HEK293T (cell line): ENCODE results near the gene CELF6.

Source experiments
- CTCF ChIA-PET: fragments of 350-600 bp; formaldehyde crosslinking; extraction: SDS; loops from one replicate; lab custom pipeline; 2021; ENCODE audit warnings: antibody characterized with exemption, inconsistent platforms; lab: Yijun Ruan, JAX
- POLR2A ChIA-PET: fragments of 350-600 bp; formaldehyde crosslinking; extraction: SDS; loops from one replicate; lab custom pipeline; 2020; ENCODE audit warnings: antibody characterized with exemption, inconsistent platforms; lab: Yijun Ruan, JAX
- DNase-seq: peaks from one replicate; pipeline ENCODE4 v3.0.0; 2012; ENCODE audit warnings: mixed read lengths; ENCODE audit errors: extremely low spot score
- ARNT ChIP-seq: fragments of 450-650 bp; IDR thresholded peaks from 2 replicates; pipeline ENCODE4 v1.6.1; 2017; ENCODE audit warnings: mild to moderate bottlenecking
- BHLHE40 ChIP-seq: fragments of 450-650 bp; IDR thresholded peaks from 2 replicates; pipeline ENCODE4 v1.6.1; 2016; ENCODE audit warnings: mild to moderate bottlenecking, moderate library complexity, borderline replicate concordance
- CTBP1 ChIP-seq: fragments of 450-650 bp; IDR thresholded peaks from 2 replicates; pipeline ENCODE4 v1.6.1; 2016; ENCODE audit warnings: borderline replicate concordance
- ELF4 ChIP-seq: fragments of 450-650 bp; IDR thresholded peaks from 2 replicates; pipeline ENCODE4 v1.6.1; 2017; ENCODE audit warnings: antibody characterized with exemption
- FOXK2 ChIP-seq: fragments of 450-650 bp; IDR thresholded peaks from 2 replicates; pipeline ENCODE4 v1.6.1; 2016; ENCODE audit warnings: mild to moderate bottlenecking
- FOXM1 ChIP-seq: fragments of 450-650 bp; IDR thresholded peaks from 2 replicates; pipeline ENCODE4 v1.6.1; 2017; ENCODE audit warnings: mild to moderate bottlenecking, borderline replicate concordance
- HDGF ChIP-seq: fragments of 450-650 bp; IDR thresholded peaks from 2 replicates; pipeline ENCODE4 v1.6.1; 2017; ENCODE audit warnings: antibody characterized with exemption, borderline replicate concordance
- L3MBTL2 ChIP-seq: fragments of 450-650 bp; conservative IDR thresholded peaks from 2 replicates; pipeline ENCODE4 v1.6.1; 2016; ENCODE audit warnings: mild to moderate bottlenecking
- LEF1 ChIP-seq: fragments of 450-650 bp; IDR thresholded peaks from 2 replicates; pipeline ENCODE4 v1.6.1; 2017; ENCODE audit warnings: mild to moderate bottlenecking, borderline replicate concordance
- NFRKB ChIP-seq: fragments of 450-650 bp; IDR thresholded peaks from 2 replicates; pipeline ENCODE4 v1.6.1; 2016; ENCODE audit warnings: mild to moderate bottlenecking, moderate library complexity
- SP1 ChIP-seq: fragments of 450-650 bp; IDR thresholded peaks from 2 replicates; pipeline ENCODE4 v1.6.1; 2017
- SUZ12 ChIP-seq: fragments of 450-650 bp; IDR thresholded peaks from 2 replicates; pipeline ENCODE4 v1.6.1; 2016; ENCODE audit warnings: mild to moderate bottlenecking
- TARDBP ChIP-seq: fragments of 450-650 bp; IDR thresholded peaks from 2 replicates; pipeline ENCODE4 v1.6.1; 2016
- ZNF384 ChIP-seq: fragments of 450-650 bp; IDR thresholded peaks from 2 replicates; pipeline ENCODE4 v1.6.1; 2016
- TF ChIP-seq, protein P1 (sequence below): fragments of 450-650 bp; IDR thresholded peaks from 2 replicates; pipeline ENCODE4 v1.6.1; 2016

CELF6 gene

GRCh38 chr15:72331021-72331420 lies 11.1 kb upstream of the CELF6 start:
- DNase-seq = no peak
- CTCF ChIA-PET = no interaction called here
- POLR2A ChIA-PET = interaction anchor here (1.4 kb wide), 1 partner anchor 44 kb away, joined by 4 read pairs; the partner anchor contains the start of gene HEXA
- TF ChIP-seq ARNT = no peak

DNA sequence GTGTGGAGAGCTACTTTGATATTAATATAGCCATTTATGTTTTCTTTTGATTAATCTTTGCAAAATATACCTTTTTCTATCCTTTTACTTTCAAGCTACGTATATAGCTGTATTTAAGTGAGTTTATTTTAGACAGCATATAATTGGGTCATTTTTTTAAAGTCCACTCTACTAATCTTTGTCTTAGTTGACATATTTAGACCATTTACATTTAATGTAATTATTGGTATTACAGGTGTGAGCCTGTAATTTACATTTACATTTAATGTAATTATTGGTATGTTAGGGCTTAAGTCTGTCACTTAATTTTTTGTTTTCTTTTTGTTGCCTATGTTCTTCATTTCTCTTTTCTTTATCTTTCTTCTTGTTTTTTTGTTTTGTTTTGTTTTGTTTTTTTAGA lies 3.8 kb upstream of the CELF6 start:
- ChIA-PET CTCF (interaction anchor here (0.7 kb wide), 1 partner anchor 430 kb away, joined by 3 read pairs; no protein-coding TSS in a partner anchor), POLR2A (no interaction called here)
- DNase-seq = no peak
- TF ChIP-seq ZNF384 (peak; percentile 31; the same call in 1 of the 2 replicates), ELF4 (no peak), FOXM1 (no peak), ARNT (no peak), FOXK2 (no peak), SUZ12 (no peak)

DNA sequence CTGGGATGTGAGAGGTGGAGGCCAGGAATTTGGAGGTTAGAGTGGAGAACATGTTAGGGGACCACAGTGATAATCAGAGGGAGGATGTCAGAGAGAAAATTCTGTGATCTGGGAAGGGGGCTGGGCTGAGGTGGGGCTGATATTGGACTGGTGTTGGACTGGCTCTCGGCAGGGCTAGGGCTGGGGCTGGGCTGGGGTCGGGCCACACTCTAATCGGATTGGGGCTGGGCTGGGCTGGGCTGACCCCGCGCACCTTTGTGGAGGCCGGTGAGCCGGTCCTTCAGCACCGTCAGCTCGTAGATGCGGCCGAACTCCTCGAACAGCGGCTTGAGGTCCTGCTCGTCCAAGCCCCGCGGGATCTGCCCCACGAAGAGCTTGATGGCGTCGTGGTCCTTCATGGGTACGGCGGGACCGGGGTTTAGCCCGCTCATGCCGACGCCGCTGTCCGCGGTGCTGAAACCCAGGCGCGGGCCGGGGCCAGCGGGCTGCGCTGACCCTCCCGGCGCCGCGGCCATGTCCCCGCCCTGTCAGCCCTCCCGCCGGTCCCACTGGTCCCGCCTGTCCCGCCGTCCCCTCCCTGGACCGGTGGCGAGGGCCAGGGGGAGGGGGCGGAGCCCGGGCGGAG lies 485 bp downstream of the CELF6 start:
- POLR2A ChIA-PET = interaction anchor here (0.6 to 1.1 kb wide), 2 partner anchors 56 to 154 kb away, joined by 3 read pairs; partner anchors contain the start of gene HEXA
- CTCF ChIA-PET = no interaction called here
- TF ChIP-seq BHLHE40 (no peak), FOXK2 (no peak), CTBP1 (no peak), LEF1 (no peak), L3MBTL2 (peak; percentile 86), ELF4 (no peak), TARDBP (no peak), NFRKB (no peak)
- peak; percentile 85 for DNase-seq

- CTCF ChIA-PET = interaction anchor here (0.6 kb wide), 1 partner anchor 302 kb away, joined by 3 read pairs; no protein-coding TSS in a partner anchor
- POLR2A ChIA-PET = no interaction called here
- TF ChIP-seq FOXK2 = no peak
- TF ChIP-seq LEF1 = no peak
- TF ChIP-seq NFRKB = no peak
- no peak for TF ChIP-seq SP1
- no peak for TF ChIP-seq HDGF
- DNase-seq = no peak
Measured at GRCh38 chr15:72318408-72318942, 1.5 kb downstream of the CELF6 start.

DNA sequence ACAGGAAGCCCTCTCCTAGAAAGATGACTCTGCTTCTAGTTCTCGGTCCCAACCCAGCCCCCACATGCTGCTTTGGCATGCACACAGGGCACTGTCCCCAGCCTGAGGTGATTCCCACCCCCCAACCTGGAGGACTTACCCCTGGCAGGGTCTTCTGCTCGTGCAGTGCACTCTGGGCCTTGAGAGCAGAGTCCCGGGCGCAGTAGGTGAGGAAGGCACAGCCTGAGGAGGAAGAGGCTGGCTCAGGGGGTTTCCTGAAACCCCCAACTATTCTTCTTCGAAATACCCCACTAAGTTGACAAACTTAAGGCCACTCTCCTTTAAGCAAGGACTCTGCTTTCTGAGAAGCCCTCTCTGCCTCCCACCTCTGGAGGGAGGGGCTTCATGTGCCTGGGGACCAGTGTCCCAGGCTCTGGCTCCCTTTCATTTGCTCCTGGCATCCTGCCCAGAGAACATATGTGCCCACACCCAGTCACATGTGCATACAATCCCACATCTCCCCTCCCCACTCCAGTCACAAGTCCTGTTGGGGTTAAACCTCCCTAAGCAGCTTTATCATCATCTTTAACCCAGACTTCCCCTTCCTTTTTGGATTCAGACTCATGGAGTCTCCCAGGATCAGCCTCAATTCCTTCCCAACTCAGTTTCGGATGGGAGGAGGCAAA lies 4.1 kb downstream of the CELF6 start:
- ChIA-PET POLR2A (no interaction called here), CTCF (no interaction called here)
- DNase-seq = no peak
- no peak for TF ChIP-seq BHLHE40
- no peak for TF ChIP-seq FOXK2
- TF ChIP-seq, protein P1, sequence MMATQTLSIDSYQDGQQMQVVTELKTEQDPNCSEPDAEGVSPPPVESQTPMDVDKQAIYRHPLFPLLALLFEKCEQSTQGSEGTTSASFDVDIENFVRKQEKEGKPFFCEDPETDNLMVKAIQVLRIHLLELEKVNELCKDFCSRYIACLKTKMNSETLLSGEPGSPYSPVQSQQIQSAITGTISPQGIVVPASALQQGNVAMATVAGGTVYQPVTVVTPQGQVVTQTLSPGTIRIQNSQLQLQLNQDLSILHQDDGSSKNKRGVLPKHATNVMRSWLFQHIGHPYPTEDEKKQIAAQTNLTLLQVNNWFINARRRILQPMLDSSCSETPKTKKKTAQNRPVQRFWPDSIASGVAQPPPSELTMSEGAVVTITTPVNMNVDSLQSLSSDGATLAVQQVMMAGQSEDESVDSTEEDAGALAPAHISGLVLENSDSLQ = no peak

DNA sequence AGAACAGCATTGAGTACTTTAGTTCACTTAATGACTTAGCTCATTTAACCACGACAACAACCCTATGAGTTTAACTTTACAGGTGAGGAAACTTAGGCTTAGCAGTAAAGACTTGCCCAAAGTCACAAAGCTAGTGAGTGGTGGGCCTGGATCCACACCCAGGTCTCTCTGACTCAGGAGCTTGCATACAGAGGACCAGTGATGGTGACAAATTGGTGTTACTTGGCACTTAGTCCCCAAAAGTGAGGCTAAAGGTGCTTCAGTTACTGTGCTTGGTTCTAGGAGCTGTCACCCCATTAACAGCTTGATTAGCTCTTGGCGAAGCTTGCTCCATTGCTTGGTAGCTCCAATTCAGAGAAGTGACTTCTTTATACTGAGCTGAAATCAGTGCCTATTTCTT lies 6.1 kb downstream of the CELF6 start:
- no peak for DNase-seq
- TF ChIP-seq FOXM1 (no peak), NFRKB (no peak)
- POLR2A ChIA-PET = interaction anchor here (2.6 kb wide), 1 partner anchor 159 kb away, joined by 8 read pairs; no protein-coding TSS in a partner anchor
- CTCF ChIA-PET = interaction anchor here (1.1 kb wide), 1 partner anchor 116 kb away, joined by 4 read pairs; no protein-coding TSS in a partner anchor

GRCh38 chr15:72313448-72313840 lies 6.5 kb downstream of the CELF6 start:
- ChIA-PET CTCF (interaction anchor here (0.8 to 1.2 kb wide), 5 partner anchors 9 to 115 kb away, joined by 3 to 4 read pairs (median 4); no protein-coding TSS in a partner anchor), POLR2A (interaction anchor here (2.6 kb wide), 1 partner anchor 160 kb away, joined by 8 read pairs; no protein-coding TSS in a partner anchor)
- TF ChIP-seq BHLHE40 (no peak), TARDBP (no peak)
- no peak for DNase-seq

- TF ChIP-seq, protein P1 = peak; percentile 71
- TF ChIP-seq FOXM1 = no peak
- TF ChIP-seq ARNT = no peak
- TF ChIP-seq NFRKB = no peak
- no peak for TF ChIP-seq TARDBP
- TF ChIP-seq SUZ12 = no peak
- CTCF ChIA-PET = interaction anchor here (0.6 to 1.2 kb wide), 9 partner anchors 9 to 953 kb away, joined by 3 to 5 read pairs (median 4); no protein-coding TSS in a partner anchor
- peak; percentile 86 for DNase-seq
- POLR2A ChIA-PET = interaction anchor here (2.6 kb wide), 1 partner anchor 160 kb away, joined by 8 read pairs; no protein-coding TSS in a partner anchor
Measured at GRCh38 chr15:72312605-72313447, 7.1 kb downstream of the CELF6 start.
